Stimulated activated CD4-positive, alpha-beta T cell treated with anti-CD3 and anti-CD28 coated beads, TNF-alpha, amount 100 ng/mL, for 24 hours (primary cell): ENCODE data around the gene LYRM1.
"Not testable (repeated sequence)": the region's sequence is repeated elsewhere in the genome, so short reads cannot be mapped to it uniquely, and the experiment has no call there.

Experiments
- DNase-seq, 3 experiments: peaks; one replicate each; pipeline ENCODE4 v3.0.0-alpha.2; 2020; ENCODE audit warnings: low read depth in 3 of 3

LYRM1 gene, protein sequence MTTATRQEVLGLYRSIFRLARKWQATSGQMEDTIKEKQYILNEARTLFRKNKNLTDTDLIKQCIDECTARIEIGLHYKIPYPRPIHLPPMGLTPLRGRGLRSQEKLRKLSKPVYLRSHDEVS

DNA sequence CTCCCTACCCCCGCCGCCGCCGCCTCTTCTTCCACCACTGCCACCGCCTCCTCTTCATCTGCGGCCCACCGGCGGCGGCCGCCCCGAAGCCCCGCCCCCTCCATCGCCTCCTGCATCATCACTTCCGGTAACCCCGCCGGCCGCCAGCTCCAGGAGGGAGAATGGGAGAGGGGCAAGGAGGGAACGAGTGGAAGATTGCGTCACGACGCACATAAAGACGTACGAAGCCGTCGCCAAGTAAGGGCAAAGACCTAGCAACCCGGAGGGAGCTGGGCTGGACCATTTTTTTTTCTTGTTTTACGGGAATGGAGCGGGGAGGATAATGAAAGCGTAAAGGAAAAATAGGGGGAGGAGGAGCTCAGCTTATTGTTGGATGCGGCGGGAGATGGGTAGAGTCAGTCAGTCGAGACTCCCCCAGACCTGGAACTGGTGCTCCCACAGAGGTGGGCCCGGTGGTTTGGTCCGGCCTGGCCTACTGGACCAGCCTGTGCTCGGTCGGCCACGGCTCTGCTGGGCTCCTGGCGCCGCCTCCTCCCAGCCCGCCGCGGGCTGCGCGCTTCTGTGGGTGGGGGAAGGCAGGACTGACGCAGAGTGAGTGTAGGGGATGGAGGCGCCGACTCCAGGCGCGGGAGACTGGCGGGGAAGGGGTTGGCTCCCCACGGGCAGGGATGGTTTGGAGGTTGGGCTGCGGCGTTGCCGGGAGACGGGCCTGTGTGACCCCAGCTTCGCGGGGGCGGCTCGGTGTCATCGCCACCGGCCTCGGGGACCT is at the start of gene LYRM1, which contains the start of gene DCUN1D3:
Gene LYRM1, plus strand, starts transcription at position 473 of the 769 bp plus-strand sequence. CDS start 14,785 bp downstream, outside the sequence.
Gene DCUN1D3, minus strand, starts transcription at position 60 of the 769 bp plus-strand sequence. CDS start 37,820 bp downstream, outside the sequence.
- DNase-seq = peak; percentile 77 to 93 (median 83)

DNA sequence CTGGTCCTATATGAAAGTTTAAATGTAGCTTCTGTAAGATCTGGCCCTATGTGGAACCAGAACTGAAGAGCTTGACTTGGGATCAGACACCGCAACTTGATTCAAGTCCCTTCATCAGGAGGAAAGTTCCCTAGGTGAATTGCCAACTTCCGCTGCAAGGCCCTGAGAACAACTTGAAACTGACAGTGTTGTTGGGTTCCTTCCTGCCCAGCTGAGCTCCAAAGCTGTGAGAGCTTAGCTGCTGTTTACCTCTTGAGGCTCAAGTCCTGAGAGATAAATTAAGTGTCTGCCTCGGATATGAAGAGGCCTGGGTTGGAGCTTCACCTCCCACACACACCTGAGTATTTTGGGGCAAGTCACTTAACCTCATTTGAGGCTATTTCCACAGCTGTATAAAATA is 49.6 kb upstream of the LYRM1 start:
- DNase-seq = no peak

DNA sequence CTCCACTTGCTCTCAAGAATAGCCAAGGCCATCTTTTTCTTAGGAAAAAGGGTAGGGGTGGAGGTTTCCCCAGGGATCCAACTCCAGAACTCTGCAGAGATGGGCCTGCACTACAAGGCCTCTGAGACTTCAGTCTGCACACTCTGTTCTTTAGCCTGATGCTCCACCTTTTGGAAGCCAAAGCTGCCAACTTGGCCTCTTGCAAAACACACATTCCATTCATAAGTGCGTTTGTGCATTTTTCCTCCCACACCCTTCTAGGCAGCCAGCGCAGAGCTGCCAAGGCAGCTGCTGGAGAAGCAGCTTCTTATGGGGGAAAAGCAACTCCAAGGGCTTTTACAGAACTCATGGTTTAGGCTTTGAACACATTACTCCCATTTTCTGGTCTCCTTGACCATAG is 49.0 kb upstream of the LYRM1 start:
- DNase-seq = no peak

- DNase-seq = no peak
Measured at GRCh38 chr16:20853143-20853542, 47.4 kb upstream of the LYRM1 start.

GRCh38 chr16:20853981-20854620 is 46.5 kb upstream of the LYRM1 start:
- DNase-seq = no peak

GRCh38 chr16:20854963-20855362 is 45.6 kb upstream of the LYRM1 start:
- DNase-seq = no peak

GRCh38 chr16:20857281-20857680 is 43.3 kb upstream of the LYRM1 start:
- no peak for DNase-seq

GRCh38 chr16:20859229-20859628 is 41.3 kb upstream of the LYRM1 start:
- DNase-seq = no peak

DNA sequence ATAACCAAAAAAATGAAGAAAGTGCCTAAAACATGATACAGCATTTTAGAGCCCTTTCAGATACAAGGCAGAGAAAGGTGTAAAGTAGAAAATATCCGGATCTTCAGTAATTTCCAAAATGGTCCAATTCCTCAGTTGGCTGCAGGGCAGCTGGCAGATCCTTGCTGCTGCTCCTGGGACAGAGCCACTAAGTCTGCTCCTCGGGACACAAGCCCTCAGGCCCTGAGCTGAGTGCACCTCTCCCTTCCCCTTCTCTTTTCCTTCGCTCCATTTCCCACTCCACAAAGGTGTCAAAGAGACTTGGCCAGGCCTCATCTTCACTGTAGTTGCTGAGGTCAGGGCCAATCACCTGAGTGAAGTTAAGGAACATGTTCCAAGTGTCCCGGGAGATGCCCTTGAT is 40.9 kb upstream of the LYRM1 start:
- DNase-seq = no peak

DNA sequence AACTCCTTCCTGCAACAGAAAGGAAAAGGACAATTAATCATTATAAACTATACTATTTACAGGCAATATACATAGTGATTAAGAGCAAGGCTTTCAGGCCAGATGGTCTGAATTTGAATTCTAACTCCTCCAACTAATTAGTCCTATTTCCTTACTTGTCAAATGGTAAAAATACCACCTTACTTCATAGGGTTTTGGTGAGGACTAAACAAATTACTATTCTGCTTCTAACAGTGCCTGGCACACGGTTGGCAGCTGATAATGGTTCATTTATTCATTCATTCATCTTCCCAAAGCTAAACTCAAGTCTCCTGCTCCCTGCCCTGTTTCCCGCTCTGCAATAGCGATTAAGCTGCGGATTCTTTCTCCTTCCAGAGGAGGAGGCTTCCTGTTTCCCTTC is 40.2 kb upstream of the LYRM1 start:
- DNase-seq = no peak

DNA sequence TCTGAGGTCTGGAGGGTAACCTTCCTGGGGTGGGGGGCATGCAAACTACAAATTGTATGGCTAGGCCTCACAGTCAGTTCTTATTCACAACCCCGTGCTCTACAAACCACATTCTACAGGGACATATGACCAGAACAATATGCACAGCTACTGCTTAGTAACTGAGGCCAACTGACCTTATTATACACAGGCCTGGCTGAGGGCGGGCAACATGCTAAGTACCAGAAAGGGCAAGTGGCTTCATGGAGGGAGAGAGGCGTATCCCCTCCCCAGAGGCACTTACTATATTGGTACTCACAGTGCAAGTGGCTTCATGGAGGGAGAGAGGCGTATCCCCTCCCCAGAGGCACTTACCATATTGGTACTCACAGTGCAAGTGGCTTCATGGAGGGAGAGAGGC is 39.6 kb upstream of the LYRM1 start:
- not testable (repeated sequence) for DNase-seq

GRCh38 chr16:20862162-20862960 is 38.2 kb upstream of the LYRM1 start:
- no peak for DNase-seq

DNA sequence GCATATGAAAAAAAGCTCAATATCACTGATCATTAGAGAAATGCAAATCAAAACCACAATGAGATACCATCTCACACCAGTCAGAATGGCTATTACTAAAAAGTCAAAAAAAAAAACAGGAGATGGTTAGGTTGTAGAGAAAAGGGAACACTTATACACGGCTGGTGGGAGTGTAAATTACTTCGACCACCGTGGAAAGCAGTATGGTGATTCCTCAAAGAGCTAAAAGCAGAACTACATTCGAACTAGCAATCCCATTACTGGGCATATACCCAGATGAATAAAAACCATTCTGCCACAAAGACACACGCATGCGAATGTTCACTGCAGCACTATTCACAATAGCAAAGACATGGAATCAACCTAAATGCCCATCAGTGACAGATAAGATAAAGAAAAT is 36.2 kb upstream of the LYRM1 start:
- DNase-seq = not testable (repeated sequence)

GRCh38 chr16:20865420-20866131 is 35.0 kb upstream of the LYRM1 start:
- DNase-seq = no peak

DNA sequence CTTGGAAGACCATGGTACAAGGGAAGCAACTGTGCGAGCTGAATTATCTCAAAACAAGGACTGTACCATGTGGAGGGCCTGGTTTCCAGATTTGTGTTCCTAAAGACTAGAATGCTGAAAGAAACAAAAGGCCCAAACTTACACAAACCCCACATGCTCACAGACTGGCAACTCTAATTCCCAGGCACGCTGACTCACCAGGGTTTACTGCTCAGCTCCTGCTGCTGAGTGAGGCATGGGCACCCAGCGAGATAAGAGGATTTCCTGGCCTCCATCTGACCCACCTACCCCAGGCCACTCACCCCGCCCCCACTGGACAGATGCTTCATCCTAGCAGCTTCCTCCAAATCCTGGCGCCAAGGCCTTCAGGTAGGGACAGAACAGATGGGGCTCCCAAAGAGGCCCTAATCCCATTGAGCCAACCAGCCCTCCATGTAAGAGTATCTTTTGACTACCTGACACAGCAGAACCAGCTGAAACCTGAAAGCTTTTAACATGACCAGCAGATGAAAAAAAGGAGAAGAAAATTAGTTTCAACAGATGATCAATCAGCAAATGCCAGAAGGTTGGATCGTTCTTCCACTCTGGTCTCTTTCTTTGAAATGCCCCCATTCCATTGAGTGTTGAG is 34.3 kb upstream of the LYRM1 start:
- no peak for DNase-seq

GRCh38 chr16:20866801-20867200 is 33.8 kb upstream of the LYRM1 start:
- DNase-seq = no peak

- DNase-seq = no peak
Measured at GRCh38 chr16:20867585-20867984, 33.0 kb upstream of the LYRM1 start.

GRCh38 chr16:20868890-20869289 is 31.7 kb upstream of the LYRM1 start:
- DNase-seq = no peak

DNA sequence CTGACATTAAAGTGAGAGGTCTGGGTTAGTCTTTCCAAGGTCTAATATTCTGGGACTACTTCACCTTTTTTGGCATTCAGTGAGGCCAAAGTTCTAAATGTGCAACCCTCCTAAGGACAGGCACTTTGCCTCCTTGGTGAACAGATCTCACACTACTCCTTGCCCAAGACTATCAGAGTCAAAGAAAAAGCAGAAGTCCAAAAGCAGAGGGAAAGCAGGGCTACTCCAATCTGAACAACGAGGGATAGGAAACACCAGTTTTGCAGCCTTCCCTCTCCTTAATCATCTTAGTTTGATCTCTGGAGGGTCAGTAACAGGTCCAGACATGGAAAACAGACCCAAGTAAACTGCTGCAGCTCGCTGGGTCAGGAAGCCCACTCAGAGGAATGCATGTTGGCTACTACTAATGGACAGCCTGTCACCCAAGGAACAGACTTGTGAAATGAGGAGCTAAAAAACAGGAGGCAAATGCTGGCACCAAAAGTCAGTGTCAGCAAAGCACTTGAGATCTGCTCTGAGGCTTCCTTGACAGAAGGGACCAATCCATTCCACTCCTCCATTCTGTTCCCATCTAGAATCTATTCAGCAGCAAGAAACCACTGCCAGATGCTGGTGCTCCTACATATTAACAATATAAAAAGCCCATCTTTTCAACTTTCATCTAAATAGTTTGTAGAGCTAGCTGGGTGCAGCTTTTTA is 30.3 kb upstream of the LYRM1 start:
- no peak for DNase-seq

GRCh38 chr16:20871258-20871657 is 29.3 kb upstream of the LYRM1 start:
- DNase-seq = no peak
